22Rv1 (cell line): ENCODE results near the gene CRK.

Experiments used
- CTCF ChIP-seq: fragments of 450-650 bp; IDR thresholded peaks from 2 replicates; pipeline ENCODE4 v1.5.1; 2017; ENCODE audit warnings: mild to moderate bottlenecking
- ZFX ChIP-seq: fragments of 450-650 bp; IDR thresholded peaks from 2 replicates; pipeline ENCODE4 v1.6.1; 2017; ENCODE audit warnings: antibody characterized with exemption, borderline replicate concordance

GRCh38 chr17:1490643-1491442 is 34.8 kb upstream of the CRK start:
- TF ChIP-seq CTCF: no peak
- no peak for TF ChIP-seq ZFX
